Measurements from ENCODE around the gene NOTO.

Gene NOTO

GRCh38 chr2:73172963-73173362 lies 29.4 kb upstream of the NOTO start:
- H3K27me3 ChIP-seq, result peaks cover 24 to 43% (median 36%) of the 10 kb centered on the region in 11 experiments
- no peak for TF ChIP-seq Cebpa-rat (IDR thresholded peaks at IDR 0.05)

GRCh38 chr2:73173781-73174180 lies 28.6 kb upstream of the NOTO start:
- no peak overlapping the region for H3K4me3 ChIP-seq
- H3K27ac ChIP-seq, result no peak overlapping the region
- peaks cover 11 to 28% (median 23%) of the 10 kb centered on the region in 10 experiments; a peak in 19 of 20 replicates for H3K4me1 ChIP-seq
- H3K4me2 ChIP-seq, result no peak overlapping the region
- H3K9ac ChIP-seq, result no peak overlapping the region
- H3K36me3 ChIP-seq, result no peaks in the 10 kb centered on the region
- H4K20me1 ChIP-seq, result peaks cover 0 to 6% (median 0%) of the 10 kb centered on the region in 11 experiments; a peak in 1 of 22 replicates
- no peak for TF ChIP-seq Cebpa-rat (IDR thresholded peaks at IDR 0.05)
- no peaks in the 10 kb centered on the region for H3K9me3 ChIP-seq (replicated peaks in 1 of 11)
- peaks cover 24 to 43% (median 36%) of the 10 kb centered on the region in 11 experiments for H3K27me3 ChIP-seq

More at GRCh38 chr2:73172963-73173362, 29.4 kb upstream of the NOTO start:
- Histone ChIP-seq H3K4me3 (no peak overlapping the region), H3K36me3 (no peaks in the 10 kb centered on the region), H3K9me3 (replicated peaks in 1 of 11) (no peaks in the 10 kb centered on the region), H4K20me1 (peaks cover 0 to 6% (median 0%) of the 10 kb centered on the region in 11 experiments; a peak in 1 of 22 replicates), H3K27ac (no peak overlapping the region), H3K4me1 (peaks cover 11 to 27% (median 23%) of the 10 kb centered on the region in 10 experiments; a peak in 19 of 20 replicates), H3K9ac (no peak overlapping the region), H3K4me2 (no peak overlapping the region)

- H3K27ac ChIP-seq, result no peak overlapping the region
- H3K9me3 ChIP-seq (replicated peaks in 1 of 11), result no peaks in the 10 kb centered on the region
- no peak overlapping the region for H3K9ac ChIP-seq
- no peak overlapping the region for H3K4me3 ChIP-seq
- no peak for TF ChIP-seq Cebpa-rat (IDR thresholded peaks at IDR 0.05)
- H3K4me1 ChIP-seq, result peaks cover 11 to 28% (median 23%) of the 10 kb centered on the region in 10 experiments; a peak in 19 of 20 replicates
- no peaks in the 10 kb centered on the region for H3K36me3 ChIP-seq
- peaks cover 24 to 43% (median 36%) of the 10 kb centered on the region in 11 experiments for H3K27me3 ChIP-seq
- no peak overlapping the region for H3K4me2 ChIP-seq
- H4K20me1 ChIP-seq, result peaks cover 0 to 6% (median 0%) of the 10 kb centered on the region in 11 experiments; a peak in 1 of 22 replicates
Measured at GRCh38 chr2:73174244-73174643, 28.1 kb upstream of the NOTO start.

GRCh38 chr2:73174941-73175662 lies 27.3 kb upstream of the NOTO start:
- H3K9ac ChIP-seq, result peak overlapping the region; percentile 53 to 76 (median 67)
- H3K4me3 ChIP-seq, result peak overlapping the region; percentile 48 to 75 (median 60)

GRCh38 chr2:73175663-73176204 lies 26.6 kb upstream of the NOTO start:
- H3K4me3 ChIP-seq, result peak overlapping the region; percentile 48 to 75 (median 60)
- peak overlapping the region; percentile 84 to 98 (median 92) for H3K4me2 ChIP-seq
- peaks cover 0 to 6% (median 0%) of the 10 kb centered on the region in 11 experiments; a peak in 1 of 22 replicates for H4K20me1 ChIP-seq
- no peak for TF ChIP-seq Cebpa-rat (IDR thresholded peaks at IDR 0.05)
- H3K27ac ChIP-seq, result peak overlapping the region in 9 of 11 experiments; percentile 1 to 57 (median 27); a peak in 10 of 22 replicates
- H3K9me3 ChIP-seq (replicated peaks in 1 of 11), result no peaks in the 10 kb centered on the region
- no peaks in the 10 kb centered on the region for H3K36me3 ChIP-seq
- peaks cover 24 to 43% (median 36%) of the 10 kb centered on the region in 11 experiments for H3K27me3 ChIP-seq
- peaks cover 11 to 28% (median 23%) of the 10 kb centered on the region in 10 experiments; a peak in 19 of 20 replicates for H3K4me1 ChIP-seq
- peak overlapping the region; percentile 53 to 76 (median 67) for H3K9ac ChIP-seq

More at GRCh38 chr2:73174941-73175662, 27.3 kb upstream of the NOTO start:
- Histone ChIP-seq H4K20me1 (peaks cover 0 to 6% (median 0%) of the 10 kb centered on the region in 11 experiments; a peak in 1 of 22 replicates), H3K4me2 (peak overlapping the region; percentile 84 to 98 (median 92)), H3K36me3 (no peaks in the 10 kb centered on the region), H3K9me3 (replicated peaks in 1 of 11) (no peaks in the 10 kb centered on the region), H3K4me1 (peaks cover 11 to 28% (median 23%) of the 10 kb centered on the region in 10 experiments; a peak in 19 of 20 replicates), H3K27ac (peak overlapping the region in 7 of 11 experiments; percentile 1 to 57 (median 27); a peak in 7 of 22 replicates), H3K27me3 (peaks cover 24 to 43% (median 36%) of the 10 kb centered on the region in 11 experiments)
- no peak for TF ChIP-seq Cebpa-rat (IDR thresholded peaks at IDR 0.05)

GRCh38 chr2:73176205-73176880 lies 26.0 kb upstream of the NOTO start:
- Histone ChIP-seq H3K9ac (peak overlapping the region; percentile 53 to 76 (median 71); a peak in 21 of 22 replicates), H3K9me3 (replicated peaks in 1 of 11) (no peaks in the 10 kb centered on the region), H3K27ac (peak overlapping the region in 8 of 11 experiments; percentile 1 to 57 (median 28); a peak in 8 of 22 replicates), H3K4me1 (peaks cover 11 to 28% (median 23%) of the 10 kb centered on the region in 10 experiments; a peak in 19 of 20 replicates), H3K4me3 (peak overlapping the region; percentile 53 to 75 (median 65)), H3K36me3 (no peaks in the 10 kb centered on the region), H3K4me2 (peak overlapping the region; percentile 84 to 98 (median 92)), H4K20me1 (peaks cover 0 to 6% (median 0%) of the 10 kb centered on the region in 11 experiments; a peak in 1 of 22 replicates), H3K27me3 (peaks cover 24 to 43% (median 36%) of the 10 kb centered on the region in 11 experiments)
- no peak for TF ChIP-seq Cebpa-rat (IDR thresholded peaks at IDR 0.05)

GRCh38 chr2:73176881-73177644 lies 25.3 kb upstream of the NOTO start:
- peak overlapping the region in 3 of 11 experiments; percentile 34 to 58 (median 49); a peak in 8 of 22 replicates for H3K27ac ChIP-seq
- peaks cover 11 to 28% (median 23%) of the 10 kb centered on the region in 10 experiments; a peak in 19 of 20 replicates for H3K4me1 ChIP-seq
- no peaks in the 10 kb centered on the region for H3K36me3 ChIP-seq
- H3K9me3 ChIP-seq (replicated peaks in 1 of 11), result no peaks in the 10 kb centered on the region
- peaks cover 24 to 43% (median 36%) of the 10 kb centered on the region in 11 experiments for H3K27me3 ChIP-seq
- H3K4me3 ChIP-seq, result peak overlapping the region; percentile 53 to 75 (median 65)
- peak overlapping the region; percentile 55 to 77 (median 68); a peak in 21 of 22 replicates for H3K9ac ChIP-seq
- peak overlapping the region; percentile 84 to 98 (median 92) for H3K4me2 ChIP-seq
- peaks cover 0 to 6% (median 0%) of the 10 kb centered on the region in 11 experiments; a peak in 1 of 22 replicates for H4K20me1 ChIP-seq
- TF ChIP-seq Cebpa-rat (IDR thresholded peaks at IDR 0.05), result no peak

Data from BLaER1 treated with 17β-estradiol and CSF1 and Interleukin-3, amounts not matched to agents 10 nM and 100 nM (cell line).